HG03108 (cell line): ENCODE measurements around the gene TNS3.
A peak's percentile ranks its signal among the peaks of the same experiment; 100 is the strongest.

ENCODE experiments used
- ATAC-seq: cut with Tn5 transposase; IDR thresholded peaks from one replicate; pipeline ENCODE4 v1.9.1; 2021; ENCODE audit warnings: moderate library complexity; ENCODE audit not compliant: unreplicated experiment

Gene TNS3

GRCh38 chr7:47247132-47247531 lies 334.8 kb downstream of the TNS3 start:
- ATAC-seq = no peak

GRCh38 chr7:47244692-47245091 lies 337.2 kb downstream of the TNS3 start:
- ATAC-seq = no peak

- ATAC-seq = no peak
Observed at GRCh38 chr7:47241112-47242065, 340.5 kb downstream of the TNS3 start.

GRCh38 chr7:47239931-47240421 lies 341.9 kb downstream of the TNS3 start:
- ATAC-seq = no peak

GRCh38 chr7:47239034-47239433 lies 342.9 kb downstream of the TNS3 start:
- ATAC-seq = no peak

GRCh38 chr7:47236480-47237129 lies 345.3 kb downstream of the TNS3 start:
- ATAC-seq = no peak

GRCh38 chr7:47233996-47234395 lies 347.9 kb downstream of the TNS3 start:
- ATAC-seq = no peak

- ATAC-seq = no peak
Observed at GRCh38 chr7:47232751-47233412, 349.0 kb downstream of the TNS3 start.

- no peak for ATAC-seq
Observed at GRCh38 chr7:47231627-47232026, 350.3 kb downstream of the TNS3 start.

GRCh38 chr7:47231032-47231431 lies 350.9 kb downstream of the TNS3 start:
- ATAC-seq = no peak

GRCh38 chr7:47228386-47229014 lies 353.4 kb downstream of the TNS3 start:
- ATAC-seq = no peak

GRCh38 chr7:47227762-47228177 lies 354.1 kb downstream of the TNS3 start:
- ATAC-seq = peak; percentile 74

- no peak for ATAC-seq
Observed at GRCh38 chr7:47226696-47227095, 355.2 kb downstream of the TNS3 start.

- peak; percentile 57 for ATAC-seq
Observed at GRCh38 chr7:47225387-47226131, 356.4 kb downstream of the TNS3 start.
